ENCODE measurements around the gene SGCE. TPM values are rescaled to one million over a fixed set of nuclear protein-coding genes. Genes with fewer than 3 reads are reported as not detected.

Gene SGCE
- total and polyA plus RNA-seq, 9 of the 15 experiments (the other 6 are each of a cell fraction or from before 2014, with no cell fraction given): 0.09 to 0.46 (median 0.28) TPM; not detected in 5

Other genes starting within 250 kb of the SGCE start
- 2.4 and 2.7 TPM in 2 replicates for gene CASD1, start 146.3 kb downstream of the SGCE start, total RNA-seq (2014; rRNA removed)
- 5.7 and 6.5 TPM in 2 replicates for gene CASD1, start 146.3 kb downstream of the SGCE start, total RNA-seq (2014; rRNA removed; fragmentation: Illumina TruSeq; extraction: Trizol)
- gene CASD1, start 146.3 kb downstream of the SGCE start, total RNA-seq (2015; rRNA removed; fragmentation: Illumina TruSeq; extraction: Trizol): 5.5 and 8.2 TPM in 2 replicates
- 3.4 and 5.0 TPM in 2 replicates for gene CASD1, start 146.3 kb downstream of the SGCE start, total RNA-seq (2021)
- gene CASD1, start 146.3 kb downstream of the SGCE start, polyA plus RNA-seq (2011; rRNA removed): 5.4 and 7.5 TPM in 2 replicates
- 3.9 and 4.8 TPM in 2 replicates for gene CASD1, start 146.3 kb downstream of the SGCE start, polyA plus RNA-seq (2014; fragmentation: Illumina TruSeq; extraction: Trizol)
- gene CASD1, start 146.3 kb downstream of the SGCE start, polyA plus RNA-seq (2014; fragmentation: Nextera tagmentation; extraction: Ambion mirVana): 1 to 10 TPM; 1.2 to 2.8 TPM
- gene CASD1, start 146.3 kb downstream of the SGCE start, polyA plus RNA-seq (2014; rRNA removed): 2.9 and 3.8 TPM in 2 replicates